Thoracic aorta (tissue), 2 donors: ENCODE measurements around the gene CCDC148. TPM values are rescaled to one million over a fixed set of nuclear protein-coding genes. Genes with fewer than 3 reads are reported as not detected.

Experiments used
- ATAC-seq: fragments of 150-250 bp; one replicate; pipeline ENCODE4 v1.8.0; 2017; ENCODE audit warnings: low read depth; ENCODE audit not compliant: insufficient number of reproducible peaks, low FRiP score
- DNase-seq: peaks from one replicate; pipeline ENCODE4 v3.0.0-alpha.2; 2020; ENCODE audit warnings: low spot score
- H3K27ac ChIP-seq, 2 donors: fragments of 200-600 bp; sonication (generic); 1 replicate in 1 of 2; 2 replicates in 1 of 2; pipeline ENCODE4 v1.5.1; 2016; ENCODE audit warnings: mild to moderate bottlenecking in 2 of 2, moderate library complexity in 2 of 2
- H3K27me3 ChIP-seq: fragments of 200-600 bp; sonication (generic); replicated peaks from 2 replicates; pipeline ENCODE4 v1.6.0; 2016; ENCODE audit warnings: mild to moderate bottlenecking; ENCODE audit not compliant: insufficient read depth
- H3K36me3 ChIP-seq: fragments of 200-600 bp; sonication (generic); one replicate; pipeline ENCODE4 v1.5.1; 2016
- H3K4me1 ChIP-seq, 2 donors: fragments of 200-600 bp; sonication (generic); 1 replicate in 1 of 2; 2 replicates in 1 of 2; pipeline versions ENCODE4 v1.5.1 to v1.6.0; 2016; ENCODE audit warnings: low read depth in 2 of 2, mild to moderate bottlenecking in 1 of 2; ENCODE audit not compliant: control insufficient read depth in 1 of 2
- H3K4me3 ChIP-seq: fragments of 200-600 bp; sonication (generic); 2 replicates; pipeline ENCODE4 v1.5.1; 2016; ENCODE audit warnings: mild to moderate bottlenecking
- H3K9me3 ChIP-seq: fragments of 200-600 bp; sonication (generic); 2 replicates; pipeline ENCODE4 v1.5.1; 2016
- CTCF ChIP-seq: fragments of 200-600 bp; sonication (generic); IDR thresholded peaks from one replicate; pipeline ENCODE4 v1.5.1; 2019; ENCODE audit warnings: antibody characterized with exemption
- total RNA-seq, 2 donors: library from RNA; depleted of rRNA; stranded (reverse); fragments of >200 nt; gene quantifications; one replicate each; pipeline versions ENCODE4 v1.1.0 to v1.2.3, GENCODE V29; 2016

The CCDC148 gene
- total RNA-seq, 2 donors from 2014 or later, result 0.71 TPM; not detected in 1

GRCh38 chr2:158405341-158405740 lies 51.2 kb downstream of the CCDC148 start:
- Histone ChIP-seq H3K9me3 (peaks cover 4% of the 10 kb centered on the region), H3K27ac (no peak overlapping the region), H3K4me1 (no peaks in the 10 kb centered on the region), H3K36me3 (no peaks in the 10 kb centered on the region), H3K27me3 (no peaks in the 10 kb centered on the region), H3K4me3 (no peak overlapping the region)
- no peak for TF ChIP-seq CTCF
- ATAC-seq, result no peak
- DNase-seq, result no peak

GRCh38 chr2:158403237-158403636 lies 53.3 kb downstream of the CCDC148 start:
- H3K4me3 ChIP-seq, result no peak overlapping the region
- no peaks in the 10 kb centered on the region for H3K9me3 ChIP-seq
- TF ChIP-seq CTCF, result no peak
- H3K36me3 ChIP-seq, result no peaks in the 10 kb centered on the region
- no peaks in the 10 kb centered on the region for H3K27me3 ChIP-seq
- DNase-seq (no peak), ATAC-seq (no peak)
- no peak overlapping the region for H3K27ac ChIP-seq
- no peaks in the 10 kb centered on the region for H3K4me1 ChIP-seq

GRCh38 chr2:158402665-158403064 lies 53.9 kb downstream of the CCDC148 start:
- no peak for TF ChIP-seq CTCF
- no peak for ATAC-seq
- Histone ChIP-seq H3K36me3 (no peaks in the 10 kb centered on the region), H3K27me3 (no peaks in the 10 kb centered on the region), H3K9me3 (no peaks in the 10 kb centered on the region), H3K4me3 (no peak overlapping the region), H3K4me1 (no peaks in the 10 kb centered on the region), H3K27ac (no peak overlapping the region)
- DNase-seq, result no peak

GRCh38 chr2:158395166-158395565 lies 61.4 kb downstream of the CCDC148 start:
- ATAC-seq (no peak), DNase-seq (no peak)
- Histone ChIP-seq H3K27me3 (no peaks in the 10 kb centered on the region), H3K4me1 (no peaks in the 10 kb centered on the region), H3K36me3 (no peaks in the 10 kb centered on the region), H3K4me3 (no peak overlapping the region), H3K9me3 (no peaks in the 10 kb centered on the region), H3K27ac (no peak overlapping the region)
- no peak for TF ChIP-seq CTCF

GRCh38 chr2:158394453-158394852 lies 62.1 kb downstream of the CCDC148 start:
- ATAC-seq (no peak), DNase-seq (no peak)
- Histone ChIP-seq H3K4me1 (no peaks in the 10 kb centered on the region), H3K36me3 (no peaks in the 10 kb centered on the region), H3K4me3 (no peak overlapping the region), H3K9me3 (no peaks in the 10 kb centered on the region), H3K27me3 (no peaks in the 10 kb centered on the region), H3K27ac (no peak overlapping the region)
- no peak for TF ChIP-seq CTCF
